HG03108 (cell line): ENCODE results near the gene LRRC8B.
"Not testable (repeated sequence)": the region's sequence is repeated elsewhere in the genome, so short reads cannot be mapped to it uniquely, and the experiment has no call there.

Experiments used
- ATAC-seq: cut with Tn5 transposase; IDR thresholded peaks from one replicate; pipeline ENCODE4 v1.9.1; 2021; ENCODE audit warnings: moderate library complexity; ENCODE audit not compliant: unreplicated experiment

The LRRC8B gene

GRCh38 chr1:89578946-89579684 is 54.5 kb downstream of the LRRC8B start:
- no peak for ATAC-seq

- ATAC-seq, result no peak
Observed at GRCh38 chr1:89580036-89580435, 55.4 kb downstream of the LRRC8B start.

- no peak for ATAC-seq
Observed at GRCh38 chr1:89581859-89582258, 57.2 kb downstream of the LRRC8B start.

- no peak for ATAC-seq
Observed at GRCh38 chr1:89582571-89582970, 57.9 kb downstream of the LRRC8B start.

- no peak for ATAC-seq
Observed at GRCh38 chr1:89584211-89584610, 59.6 kb downstream of the LRRC8B start.

GRCh38 chr1:89584781-89585180 is 60.2 kb downstream of the LRRC8B start:
- ATAC-seq, result no peak

GRCh38 chr1:89587729-89588161 is 63.1 kb downstream of the LRRC8B start:
- ATAC-seq, result no peak

GRCh38 chr1:89588480-89588879 is 63.9 kb downstream of the LRRC8B start:
- ATAC-seq, result no peak

- ATAC-seq, result no peak
Observed at GRCh38 chr1:89589515-89589914, 64.9 kb downstream of the LRRC8B start.

- ATAC-seq, result no peak
Observed at GRCh38 chr1:89590341-89591080, 65.9 kb downstream of the LRRC8B start.

GRCh38 chr1:89592861-89593302 is 68.3 kb downstream of the LRRC8B start:
- not testable (repeated sequence) for ATAC-seq

- no peak for ATAC-seq
Observed at GRCh38 chr1:89594096-89594740, 69.6 kb downstream of the LRRC8B start.

GRCh38 chr1:89596698-89597097 is 72.1 kb downstream of the LRRC8B start:
- no peak for ATAC-seq

- no peak for ATAC-seq
Observed at GRCh38 chr1:89598450-89599331, 74.1 kb downstream of the LRRC8B start.

- ATAC-seq, result no peak
Observed at GRCh38 chr1:89599332-89599630, 74.7 kb downstream of the LRRC8B start.

GRCh38 chr1:89600451-89601224 is 76.0 kb downstream of the LRRC8B start:
- ATAC-seq, result no peak

GRCh38 chr1:89602871-89603404 is 78.3 kb downstream of the LRRC8B start:
- ATAC-seq, result no peak

GRCh38 chr1:89603651-89604413 is 79.2 kb downstream of the LRRC8B start:
- ATAC-seq, result no peak

GRCh38 chr1:89604414-89604735 is 79.7 kb downstream of the LRRC8B start:
- ATAC-seq, result no peak
